Stimulated activated CD4-positive, alpha-beta T cell treated with anti-CD3 and anti-CD28 coated beads, Interleukin-12 subunit alpha, Interleukin-12 subunit beta, amount 100 ng/mL, for 48 hours (primary cell): ENCODE results near the gene GDAP1L1.
"Not testable (repeated sequence)": the region's sequence is repeated elsewhere in the genome, so short reads cannot be mapped to it uniquely, and the experiment has no call there.

Source experiments
- DNase-seq, 3 donors: peaks; one replicate each; pipeline ENCODE4 v3.0.0-alpha.2; 2020; ENCODE audit warnings: low read depth in 2 of 3, low spot score in 1 of 3

The GDAP1L1 gene

DNA sequence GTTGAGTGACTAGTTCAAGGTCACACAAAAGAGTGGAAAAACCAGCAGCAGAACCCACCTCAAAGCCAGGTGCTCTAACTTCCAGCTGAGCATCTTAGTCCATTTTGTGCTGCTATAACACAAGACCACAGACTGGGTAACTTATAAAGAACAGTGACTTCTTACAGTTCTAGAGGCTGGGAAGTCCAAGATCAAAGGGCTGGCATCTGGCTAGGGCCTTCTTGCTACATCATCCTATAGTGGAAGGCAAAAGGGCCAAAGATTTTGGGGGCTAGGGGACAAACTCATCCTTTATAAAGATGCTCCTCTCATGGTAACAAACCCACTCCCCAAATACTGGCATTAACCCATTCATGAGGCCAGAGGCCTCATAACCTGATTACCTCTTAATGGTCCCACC, 54.2 kb downstream of the GDAP1L1 start:
- DNase-seq: no peak

DNA sequence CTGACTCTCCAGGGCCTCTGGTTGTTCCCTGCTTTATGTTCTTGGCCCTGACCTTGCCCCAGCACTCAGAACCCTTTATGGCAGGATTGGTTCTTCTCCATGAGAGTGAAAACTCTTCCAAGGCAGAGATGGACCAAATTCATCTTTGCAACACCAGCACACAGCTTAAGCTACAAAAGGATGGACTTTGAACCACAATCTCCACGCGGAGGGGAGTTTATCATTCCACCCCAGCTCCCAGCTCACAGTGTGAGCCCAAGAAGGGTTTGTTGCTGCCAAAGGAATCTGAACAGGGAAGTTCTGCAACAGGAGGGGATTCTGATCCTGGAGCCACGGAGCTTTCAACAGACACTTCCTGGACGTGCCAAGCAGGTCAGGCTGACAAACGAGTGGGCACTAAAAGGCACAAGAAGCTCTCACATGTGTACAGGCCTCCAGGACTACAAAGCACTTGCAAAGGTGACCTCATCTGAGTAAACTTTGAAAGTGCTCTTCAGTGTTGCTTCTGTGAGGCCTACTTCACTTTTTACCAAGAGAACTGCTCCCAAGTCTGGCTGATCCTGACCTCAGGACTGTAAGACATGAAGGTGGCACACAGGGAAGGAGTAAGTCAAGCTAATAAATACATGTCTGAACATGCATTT, 55.0 kb downstream of the GDAP1L1 start:
- no peak for DNase-seq

DNA sequence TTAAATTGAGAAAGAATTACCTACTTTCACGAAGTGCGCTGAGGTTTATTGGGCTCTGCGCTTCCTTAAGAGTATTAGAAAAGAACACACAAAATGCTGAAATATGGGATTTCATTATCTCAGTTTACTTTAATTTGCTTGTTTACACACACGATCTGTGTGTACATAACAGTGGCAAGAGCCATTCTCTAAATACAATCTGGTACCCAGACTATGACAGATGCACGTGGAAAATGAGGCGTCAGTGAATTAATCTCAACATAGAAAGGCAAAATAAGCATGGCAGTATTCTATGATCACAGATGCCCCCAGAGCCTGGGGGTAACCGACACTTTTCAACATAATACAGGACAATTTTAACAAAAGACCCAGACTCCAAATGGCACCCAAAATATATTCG, 55.6 kb downstream of the GDAP1L1 start:
- DNase-seq: no peak

DNA sequence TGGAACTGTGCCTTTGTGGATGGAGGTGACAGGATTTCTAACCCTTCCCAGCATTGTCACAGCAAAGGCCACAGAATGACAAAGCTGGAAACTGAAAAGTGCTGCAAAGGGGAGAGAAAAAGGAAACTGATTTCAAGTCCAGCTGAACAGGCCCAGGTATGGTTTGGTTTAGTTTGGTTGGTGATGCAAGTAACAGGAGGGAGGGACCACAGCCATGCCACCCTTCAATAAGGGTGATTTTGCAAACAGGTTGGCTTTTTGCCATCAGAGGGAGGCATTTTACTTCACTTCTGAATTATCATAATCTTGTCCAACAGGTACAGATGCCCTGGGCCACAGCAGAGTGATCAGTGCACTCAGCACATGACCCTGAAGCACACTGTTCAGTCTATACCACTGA, 57.3 kb downstream of the GDAP1L1 start:
- DNase-seq: no peak

DNA sequence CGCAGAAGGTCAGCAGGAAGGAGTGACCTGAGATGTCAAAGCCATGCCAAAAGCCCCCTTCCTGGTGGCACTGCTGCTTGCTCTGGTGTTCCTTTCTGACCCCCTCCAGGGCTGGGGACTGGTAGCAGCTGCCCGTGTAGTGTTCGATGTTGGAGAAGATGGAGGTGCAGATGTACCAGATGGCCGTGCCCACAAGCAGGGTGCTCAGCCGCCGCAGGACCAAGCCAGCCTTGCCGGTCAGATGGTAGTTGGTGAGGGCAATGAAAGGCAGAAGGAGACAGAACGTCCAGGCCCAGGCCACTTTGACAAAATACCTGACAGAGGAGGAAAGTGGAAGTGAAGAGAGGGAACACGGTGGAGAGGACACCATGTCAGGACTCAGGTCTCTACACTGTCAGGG, 59.8 kb downstream of the GDAP1L1 start:
- DNase-seq: no peak

DNA sequence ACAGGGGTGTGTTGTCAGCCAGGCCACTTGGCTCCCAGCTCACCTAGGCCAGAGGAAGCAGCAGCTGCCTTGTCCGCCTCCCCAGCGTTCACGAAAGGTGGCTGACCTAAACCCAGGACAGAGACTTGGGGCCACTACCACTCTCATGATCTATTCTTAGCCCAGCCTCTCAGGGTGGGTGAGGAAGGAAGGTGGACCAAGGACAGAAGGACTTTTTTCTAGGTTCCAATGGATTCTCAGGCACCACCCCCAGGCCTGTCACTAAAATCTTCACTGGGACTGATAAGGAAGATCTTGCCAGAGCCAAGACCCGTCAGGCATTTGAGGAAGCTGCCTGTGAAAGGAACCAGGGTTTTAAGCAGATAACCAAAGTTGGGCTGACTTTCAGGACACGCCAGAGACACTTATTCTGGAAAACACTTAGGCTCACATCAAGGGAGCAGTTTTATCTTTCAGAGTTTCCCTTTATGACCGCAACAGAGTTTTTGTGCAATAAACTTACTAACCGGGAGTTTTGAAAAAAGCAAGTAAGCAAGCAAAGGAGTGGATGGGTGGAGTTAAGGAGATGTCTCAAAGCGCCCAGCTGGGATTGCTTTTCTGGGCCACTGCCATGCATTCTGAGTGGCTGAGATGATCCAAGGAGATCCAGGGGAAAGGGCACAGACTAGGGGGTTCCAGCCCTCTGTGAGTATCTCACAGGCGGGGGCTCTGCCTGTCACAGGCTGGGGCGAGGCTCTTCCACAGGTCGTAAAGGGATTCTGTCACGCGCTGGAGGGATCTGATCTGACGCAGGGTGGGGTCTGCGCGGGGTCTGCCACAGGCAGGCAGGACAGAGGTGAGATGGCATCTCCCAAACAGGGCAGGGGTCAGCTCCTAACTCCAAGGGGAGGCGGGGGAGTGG, 62.9 kb downstream of the GDAP1L1 start:
- DNase-seq: no peak

DNA sequence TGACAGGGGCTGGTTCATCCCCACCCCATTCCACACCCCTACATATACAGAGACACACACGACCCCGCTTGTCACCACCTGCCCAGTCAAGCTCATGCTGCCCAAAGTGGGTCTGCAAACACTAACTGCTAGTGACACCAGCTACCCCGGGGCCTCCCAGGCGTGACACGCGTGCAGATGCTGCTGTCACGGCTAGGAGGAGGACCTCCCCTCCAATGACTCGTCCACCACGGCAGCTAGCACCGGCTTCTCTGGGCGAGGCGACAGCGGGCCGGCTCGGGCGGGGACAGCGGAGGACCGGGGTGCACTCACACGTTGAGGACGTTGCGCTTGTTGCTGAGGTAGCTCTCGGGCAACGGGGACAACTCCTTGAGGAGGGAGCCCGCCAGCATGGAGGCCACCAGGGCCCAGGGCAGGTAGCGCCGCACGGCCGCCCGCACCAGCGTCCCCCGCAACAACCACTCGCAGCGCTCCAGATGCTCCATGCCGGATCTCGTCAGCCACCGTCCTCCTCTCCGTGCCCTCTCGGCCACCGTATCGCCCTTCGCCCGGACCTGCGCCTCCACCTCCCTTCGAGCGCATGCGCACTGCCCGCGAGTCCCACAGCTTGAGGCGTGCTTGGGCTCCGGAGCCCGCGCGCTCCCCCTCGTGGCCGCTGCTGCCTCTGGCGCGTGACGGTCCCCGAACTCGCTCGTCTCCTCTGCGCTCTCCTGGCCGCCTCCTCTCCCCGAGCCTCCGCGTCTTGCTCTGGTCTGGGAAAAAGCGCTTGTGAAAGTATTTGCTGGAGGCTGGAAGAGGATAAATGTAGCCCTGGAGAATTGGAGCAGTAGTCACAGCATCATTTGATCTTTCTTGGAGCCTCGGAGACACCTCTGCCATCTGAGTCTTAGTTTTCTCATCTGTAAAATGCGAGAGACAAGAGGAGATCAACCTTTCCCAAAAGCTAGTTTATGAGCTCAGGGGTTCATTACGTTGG, 63.8 kb downstream of the GDAP1L1 start, which contains the start of gene FITM2:
Gene FITM2, minus strand, starts transcription at position 539 of the 976 bp plus-strand sequence. Its CDS starts 54 bp downstream, at position 485.
- DNase-seq: peak; percentile 97 to 99 (median 97)

DNA sequence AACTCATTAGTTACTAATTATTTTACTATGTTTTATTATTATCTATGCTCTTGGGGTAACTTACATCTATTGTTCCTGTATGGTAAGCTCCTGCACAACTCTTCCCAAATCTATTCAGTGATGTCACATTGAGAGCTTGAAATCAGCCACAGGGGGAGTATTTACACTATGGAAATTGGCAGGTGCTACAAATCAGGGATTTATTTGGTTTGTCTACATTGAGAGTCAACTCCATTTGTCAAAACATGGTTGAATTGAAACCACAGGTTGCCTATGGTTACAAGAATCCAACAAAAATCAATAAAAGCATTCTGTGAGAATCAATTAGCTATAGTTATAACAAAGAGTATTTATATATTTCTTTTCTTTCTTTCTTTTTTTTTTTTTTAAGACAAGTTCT, 67.8 kb downstream of the GDAP1L1 start:
- no peak for DNase-seq

DNA sequence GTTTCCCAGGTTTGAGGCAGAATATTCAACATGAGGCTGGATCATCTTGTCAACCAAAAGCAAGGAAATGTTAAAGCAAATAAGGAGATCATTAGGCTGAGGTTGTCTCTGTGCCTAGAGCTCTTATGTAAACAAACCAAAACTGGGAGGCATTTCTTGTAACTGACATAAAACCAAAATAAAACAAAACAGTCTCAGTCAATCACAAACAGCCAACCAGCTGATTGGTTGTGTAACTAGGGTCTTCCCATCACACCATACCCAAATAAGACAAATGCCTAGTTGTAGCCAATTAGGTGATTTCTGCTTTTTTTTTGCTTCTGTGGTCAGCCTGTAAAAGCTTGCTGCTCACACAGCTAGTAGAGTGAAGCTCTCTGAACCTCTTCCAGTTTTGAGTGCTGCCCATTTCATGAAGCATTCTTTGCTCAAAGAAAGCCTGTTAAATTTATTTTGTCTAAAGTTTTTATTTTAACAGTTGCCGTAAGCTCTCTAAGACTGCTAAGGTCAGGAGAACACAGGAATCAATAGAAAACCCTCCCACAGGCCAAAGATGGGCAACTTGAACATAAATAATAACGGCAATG, 72.8 kb downstream of the GDAP1L1 start:
- no peak for DNase-seq

DNA sequence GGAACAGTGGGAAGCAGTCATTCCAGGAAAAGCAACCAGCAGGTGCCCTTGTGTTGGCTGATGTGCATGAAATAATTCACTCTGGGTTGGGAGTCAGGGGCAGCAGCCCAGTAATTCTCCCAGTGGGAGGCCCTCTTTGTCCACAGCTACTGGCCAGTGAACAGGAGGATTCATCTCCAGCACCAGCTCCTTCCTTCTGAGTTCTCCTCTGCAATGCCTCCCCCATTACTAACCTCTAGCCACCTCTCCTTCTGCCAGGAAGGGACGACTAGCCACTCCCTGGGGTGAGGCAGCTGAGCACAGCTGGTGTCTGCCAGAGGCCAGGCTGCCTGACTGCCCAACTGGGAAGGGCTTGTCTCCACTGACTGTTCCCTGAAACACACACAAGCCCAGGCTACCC, 77.2 kb downstream of the GDAP1L1 start:
- DNase-seq: no peak

DNA sequence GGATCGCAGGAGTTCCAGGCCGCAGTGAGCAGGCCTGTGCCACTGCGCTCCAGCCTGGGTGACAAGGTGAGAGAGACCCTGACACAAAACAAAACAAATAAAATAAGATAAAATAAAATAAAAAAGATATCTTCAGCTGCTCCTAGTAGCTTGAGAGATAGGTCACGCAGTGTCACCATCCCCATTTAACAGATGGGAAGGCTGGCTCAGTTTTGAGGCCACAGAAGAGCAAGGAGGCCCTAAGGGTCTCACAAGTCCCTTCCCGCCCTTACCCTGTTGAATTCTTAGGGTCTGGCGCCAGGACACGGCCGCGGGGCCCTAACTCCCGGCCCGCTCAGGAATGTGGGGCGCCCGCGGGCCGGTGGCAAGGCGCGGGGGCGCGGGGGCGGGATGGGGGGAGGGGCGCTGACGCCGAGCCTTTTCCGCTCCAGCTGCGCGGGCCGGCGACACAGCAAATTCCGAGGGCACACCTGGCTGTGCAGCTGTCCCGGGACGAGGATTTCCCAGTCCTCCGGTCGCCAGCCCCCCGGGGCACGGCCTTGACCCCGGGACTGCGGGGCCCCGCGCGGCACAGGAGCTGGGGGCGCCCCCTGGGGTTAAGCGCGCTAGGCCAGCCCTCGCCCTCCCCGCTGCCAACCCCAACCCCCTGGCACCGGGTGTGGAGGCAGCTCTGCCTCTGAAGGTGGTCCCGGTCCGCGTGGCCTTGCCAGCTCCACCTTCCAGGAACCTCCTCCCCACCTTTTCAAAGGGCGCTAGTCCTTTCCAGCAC, 79.5 kb downstream of the GDAP1L1 start:
- DNase-seq: no peak

DNA sequence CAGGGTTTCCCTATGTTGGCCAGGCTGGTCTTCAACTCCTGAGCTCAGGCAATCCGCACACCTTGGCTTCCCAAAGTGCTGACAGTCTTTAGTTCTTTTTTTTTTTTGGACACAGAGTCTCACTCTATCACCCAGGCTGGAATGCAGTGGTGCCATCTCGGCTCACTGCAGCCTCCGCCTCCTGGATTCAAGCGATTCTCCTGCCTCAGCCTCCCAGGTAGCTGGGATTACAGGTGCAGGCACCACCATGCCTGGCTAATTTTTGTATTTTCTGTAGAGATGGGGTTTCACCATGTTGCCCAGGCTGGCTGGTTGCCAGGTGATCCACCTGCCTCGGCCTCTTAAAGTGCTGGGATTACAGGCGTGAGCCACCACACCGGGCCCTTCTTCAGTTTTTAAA, 80.6 kb downstream of the GDAP1L1 start:
- not testable (repeated sequence) for DNase-seq

DNA sequence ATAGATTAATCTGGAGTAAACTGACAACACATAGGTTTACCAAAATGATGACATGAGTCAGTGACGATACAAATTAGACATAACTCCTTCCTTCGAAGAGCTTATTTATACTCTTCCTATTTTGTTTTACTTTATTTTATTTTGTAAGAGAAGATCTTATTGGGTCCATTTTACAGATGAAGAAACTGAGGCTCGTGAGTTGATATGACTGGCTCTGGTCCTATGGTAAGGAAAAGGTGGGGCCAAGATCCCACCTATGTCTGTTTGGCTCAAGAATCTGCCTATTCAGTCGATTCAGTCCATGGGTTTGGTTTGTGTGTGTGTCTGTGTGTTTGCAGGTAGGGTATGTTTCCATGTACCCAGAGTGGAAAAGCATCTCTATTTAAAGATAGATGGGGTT, 81.3 kb downstream of the GDAP1L1 start:
- DNase-seq: no peak
